Liver (tissue), 9 donors: Measurements from ENCODE around the gene ZBTB2. TPM values are rescaled to one million over a fixed set of nuclear protein-coding genes. Genes with fewer than 3 reads are reported as not detected.

Source experiments
- DNase-seq: peaks from one replicate; pipeline ENCODE4 v3.0.0-alpha.2; 2017; ENCODE audit warnings: low spot score
- H3K27ac ChIP-seq, 2 donors: one replicate each; pipeline ENCODE4 v1.7.0; 2013; ENCODE audit warnings: inconsistent platforms in 2 of 2, low read length in 2 of 2, control low read depth in 1 of 2, low read depth in 1 of 2, mild to moderate bottlenecking in 1 of 2
- H3K27me3 ChIP-seq, 4 donors: one replicate each; pipeline versions ENCODE4 v1.6.1 to v1.7.0; 2013; ENCODE audit warnings: low read length in 3 of 4, inconsistent platforms in 1 of 4, mild to moderate bottlenecking in 1 of 4, moderate library complexity in 1 of 4; ENCODE audit not compliant: control insufficient read depth in 4 of 4, insufficient read depth in 4 of 4
- H3K36me3 ChIP-seq, 4 donors: one replicate each; pipeline versions ENCODE4 v1.6.1 to v1.7.0; 2013; ENCODE audit warnings: low read length in 3 of 4, mild to moderate bottlenecking in 3 of 4, low read depth in 1 of 4, moderate library complexity in 1 of 4; ENCODE audit not compliant: control insufficient read depth in 4 of 4, insufficient read depth in 3 of 4
- H3K4me1 ChIP-seq, 4 donors: one replicate each; pipeline versions ENCODE4 v1.6.1 to v1.7.0; 2013; ENCODE audit warnings: low read length in 3 of 4, mild to moderate bottlenecking in 3 of 4, moderate library complexity in 1 of 4; ENCODE audit not compliant: control insufficient read depth in 4 of 4, insufficient read depth in 4 of 4
- H3K4me3 ChIP-seq, 3 donors: one replicate each; pipeline versions ENCODE4 v1.6.1 to v1.7.0; 2013; ENCODE audit warnings: low read length in 3 of 3, control low read depth in 1 of 3, low read depth in 1 of 3, mild to moderate bottlenecking in 1 of 3
- H3K9ac ChIP-seq, 2 donors: one replicate each; pipeline ENCODE4 v1.7.0; 2013; ENCODE audit warnings: low read length in 2 of 2, mild to moderate bottlenecking in 2 of 2, moderate library complexity in 2 of 2, control low read depth in 1 of 2, low read depth in 1 of 2
- H3K9me3 ChIP-seq, 4 donors: one replicate each; pipeline versions ENCODE4 v1.6.1 to v1.7.0; 2013; ENCODE audit warnings: low read length in 3 of 4; ENCODE audit not compliant: control insufficient read depth in 4 of 4
- CTCF ChIP-seq: fragments of 150-350 bp; IDR thresholded peaks from 2 replicates; pipeline ENCODE4 v1.5.1; 2017; ENCODE audit warnings: improper control_type of control experiment, low read depth, low read length; ENCODE audit not compliant: missing input control
- EGR1 ChIP-seq, 2 donors: IDR thresholded peaks; 2 replicates each; pipeline ENCODE4 v1.6.1; 2016 to 2018; ENCODE audit warnings: antibody characterized with exemption in 2 of 2, low read depth in 2 of 2
- HNF4A ChIP-seq, 2 donors: conservative IDR thresholded peaks; 2 replicates each; pipeline ENCODE4 v1.6.1; 2016; ENCODE audit warnings: antibody characterized with exemption in 2 of 2, mild to moderate bottlenecking in 2 of 2
- HNF4G ChIP-seq: IDR thresholded peaks from 2 replicates; pipeline ENCODE4 v1.6.1; 2016; ENCODE audit warnings: antibody characterized with exemption
- JUND ChIP-seq, 2 donors: IDR thresholded peaks; 2 replicates each; pipeline ENCODE4 v1.6.1; 2016; ENCODE audit warnings: antibody characterized with exemption in 2 of 2
- NR2F2 ChIP-seq: IDR thresholded peaks from 2 replicates; pipeline ENCODE4 v1.6.1; 2016; ENCODE audit warnings: antibody characterized with exemption
- RAD21 ChIP-seq, 2 donors: IDR thresholded peaks; 2 replicates each; pipeline ENCODE4 v1.6.1; 2016; ENCODE audit warnings: antibody characterized with exemption in 2 of 2, mild to moderate bottlenecking in 2 of 2
- REST ChIP-seq: IDR thresholded peaks from 2 replicates; pipeline ENCODE4 v1.6.1; 2016; ENCODE audit warnings: antibody characterized with exemption, mild to moderate bottlenecking
- RXRA ChIP-seq, 2 donors: IDR thresholded peaks; 2 replicates each; pipeline ENCODE4 v1.6.1; 2017 to 2018; ENCODE audit warnings: antibody characterized with exemption in 2 of 2, mild to moderate bottlenecking in 1 of 2
- SP1 ChIP-seq: IDR thresholded peaks from 2 replicates; pipeline ENCODE4 v1.6.1; 2018; ENCODE audit warnings: antibody characterized with exemption, mild to moderate bottlenecking
- TAF1 ChIP-seq: conservative IDR thresholded peaks from 2 replicates; pipeline ENCODE4 v1.6.1; 2016; ENCODE audit warnings: antibody characterized with exemption, mild to moderate bottlenecking
- ZBTB33 ChIP-seq: IDR thresholded peaks from 2 replicates; pipeline ENCODE4 v1.6.1; 2016; ENCODE audit warnings: antibody characterized with exemption
- WGBS: extraction: QIAGEN DNeasy Blood & Tissue Kit; methylation state at CpG from one replicate; pipeline ENCODE4 v1.1.7; 2013; 5-methylcytosine and 5-hydroxymethylcytosine counted together
- polyA plus RNA-seq, 2 donors: library from polyadenylated mRNA; stranded (reverse) in 1 of 2; unstranded in 1 of 2; fragments of 200-250 nt in 1 of 2; fragments of >200 nt in 1 of 2; fragmentation: Nextera tagmentation in 1 of 2; extraction: Ambion mirVana in 1 of 2; gene quantifications; one replicate each; pipeline versions ENCODE4 v1.2.1 to v1.2.3, GENCODE V29; 2013 to 2015
- total RNA-seq, 2 donors: library from RNA; depleted of rRNA; stranded (reverse); fragments of >200 nt; gene quantifications; one replicate each; pipeline ENCODE4 v1.2.3, GENCODE V29; 2014
- TF ChIP-seq, protein P1 (sequence below): IDR thresholded peaks from 2 replicates; pipeline ENCODE4 v1.6.1; 2016; ENCODE audit warnings: antibody characterized with exemption
- TF ChIP-seq, protein P2 (sequence below): IDR thresholded peaks from 2 replicates; pipeline ENCODE4 v1.6.1; 2016; ENCODE audit warnings: antibody characterized with exemption
- donor health status: healthy.
- donor health status: healthy.
- donor health status: healthy.
- donor health status: healthy.
- donor health status: healthy.

ZBTB2 gene
- total and polyA plus RNA-seq, 4 donors: 2.5 to 4.2 (median 3.0) TPM

- no peaks in the 10 kb centered on the region for H3K9me3 ChIP-seq
- no peak overlapping the region for H3K27ac ChIP-seq
- DNase-seq: no peak
- H3K9ac ChIP-seq: no peak overlapping the region
- H3K4me1 ChIP-seq: no peaks in the 10 kb centered on the region
- no peak overlapping the region for H3K4me3 ChIP-seq
- no peaks in the 10 kb centered on the region for H3K27me3 ChIP-seq
- H3K36me3 ChIP-seq: no peaks in the 10 kb centered on the region
- no peak for TF ChIP-seq JUND (IDR thresholded peaks at IDR 0.05)
- no peak for TF ChIP-seq EGR1 (IDR thresholded peaks at IDR 0.05; ENCODE audit: low read depth in 2 of 2)
- no peak for TF ChIP-seq REST
- no peak for TF ChIP-seq CTCF
- no peak for TF ChIP-seq SP1
- TF ChIP-seq ZBTB33: no peak
- TF ChIP-seq, protein P1, sequence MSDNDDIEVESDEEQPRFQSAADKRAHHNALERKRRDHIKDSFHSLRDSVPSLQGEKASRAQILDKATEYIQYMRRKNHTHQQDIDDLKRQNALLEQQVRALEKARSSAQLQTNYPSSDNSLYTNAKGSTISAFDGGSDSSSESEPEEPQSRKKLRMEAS: no peak
- TF ChIP-seq NR2F2: no peak
- TF ChIP-seq RAD21 (IDR thresholded peaks at IDR 0.05): no peak
- no peak for TF ChIP-seq HNF4G
- TF ChIP-seq, protein P2, sequence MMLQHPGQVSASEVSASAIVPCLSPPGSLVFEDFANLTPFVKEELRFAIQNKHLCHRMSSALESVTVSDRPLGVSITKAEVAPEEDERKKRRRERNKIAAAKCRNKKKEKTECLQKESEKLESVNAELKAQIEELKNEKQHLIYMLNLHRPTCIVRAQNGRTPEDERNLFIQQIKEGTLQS: no peak
These were observed 55.4 kb downstream of the ZBTB2 start for GRCh38 chr6:151335930-151336329.

- no peak overlapping the region for H3K27ac ChIP-seq
These were observed 61.1 kb downstream of the ZBTB2 start for GRCh38 chr6:151330130-151330696.

More at GRCh38 chr6:151330130-151330696, 61.1 kb downstream of the ZBTB2 start:
- Histone ChIP-seq H3K9ac (no peak overlapping the region), H3K4me3 (no peak overlapping the region), H3K4me1 (peaks cover 2 to 9% (median 4%) of the 10 kb centered on the region in 4 donors), H3K36me3 (no peaks in the 10 kb centered on the region), H3K9me3 (no peaks in the 10 kb centered on the region), H3K27me3 (no peaks in the 10 kb centered on the region)
- DNase-seq: no peak
- no peak for TF ChIP-seq HNF4A (conservative IDR thresholded peaks at IDR 0.05)
- TF ChIP-seq HNF4G: no peak
- no peak for TF ChIP-seq REST
- TF ChIP-seq, protein P2: no peak
- no peak for TF ChIP-seq RXRA (IDR thresholded peaks at IDR 0.05)
- no peak for TF ChIP-seq CTCF
- no peak for TF ChIP-seq TAF1
- no peak for TF ChIP-seq JUND (IDR thresholded peaks at IDR 0.05)
- 69% methylated on average over 6 of the region's 6 CpGs for WGBS
